SH-SY5Y (cell line): ENCODE results near the gene PLTP.

Experiments
- GATA2 ChIP-seq: IDR thresholded peaks from 2 replicates; pipeline ENCODE4 v1.6.1; 2011; ENCODE audit warnings: mild to moderate bottlenecking, low read depth, low read length
- GATA3 ChIP-seq: IDR thresholded peaks from 2 replicates; pipeline ENCODE4 v1.6.1; 2011; ENCODE audit warnings: low read depth, mild to moderate bottlenecking, low read length, moderate library complexity

Gene PLTP

DNA sequence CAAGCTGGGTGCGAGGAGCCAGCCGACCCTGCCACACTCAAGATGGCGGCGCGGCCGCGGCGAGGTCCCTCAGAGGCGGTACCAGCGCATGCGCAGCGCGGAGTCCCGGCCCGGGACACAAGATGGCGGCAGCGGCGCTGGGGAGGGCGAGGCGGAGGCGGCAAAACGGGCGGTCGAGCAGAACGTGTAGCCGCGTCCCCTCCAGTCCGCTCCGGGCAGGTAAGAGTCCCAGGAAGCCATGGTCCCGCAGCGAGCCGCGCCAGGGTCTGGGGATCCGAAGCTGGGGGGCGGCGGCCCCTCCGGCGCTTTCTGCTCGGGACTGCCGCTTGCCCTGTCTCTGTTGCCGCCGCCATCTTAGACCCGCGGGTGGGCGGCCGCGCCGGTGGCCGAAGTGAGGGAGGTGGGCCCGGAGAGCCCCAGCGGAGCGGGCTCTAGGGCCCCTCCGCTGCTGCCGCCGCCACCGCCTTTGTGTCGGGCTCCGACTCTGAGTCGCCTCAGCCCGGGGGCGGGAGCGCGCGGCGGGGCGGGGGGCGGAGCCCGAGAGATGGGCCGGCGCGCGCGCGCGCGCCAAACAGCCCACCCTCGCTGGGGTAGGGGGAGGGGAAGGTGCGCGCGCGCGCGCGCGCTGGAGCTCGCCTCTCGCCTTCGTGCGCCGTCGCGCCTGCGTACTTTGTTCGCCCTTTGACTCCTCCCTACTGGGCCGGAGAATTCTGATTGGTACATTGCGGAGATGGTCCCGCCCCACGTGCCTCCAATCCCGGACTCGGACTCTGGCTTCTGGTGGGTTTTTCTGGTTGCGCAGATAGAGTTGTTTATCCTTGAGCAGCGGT is 22.8 kb upstream of the PLTP start, which contains the start of gene PCIF1:
PCIF1 (plus strand) TSS at position 98 of the 830 bp plus-strand sequence. CDS start 4,317 bp downstream, outside the sequence.
- TF ChIP-seq GATA2, result 0 out of 2 replicates have a peak, but pooled peaks have one; percentile 5
- TF ChIP-seq GATA3, result no peak

DNA sequence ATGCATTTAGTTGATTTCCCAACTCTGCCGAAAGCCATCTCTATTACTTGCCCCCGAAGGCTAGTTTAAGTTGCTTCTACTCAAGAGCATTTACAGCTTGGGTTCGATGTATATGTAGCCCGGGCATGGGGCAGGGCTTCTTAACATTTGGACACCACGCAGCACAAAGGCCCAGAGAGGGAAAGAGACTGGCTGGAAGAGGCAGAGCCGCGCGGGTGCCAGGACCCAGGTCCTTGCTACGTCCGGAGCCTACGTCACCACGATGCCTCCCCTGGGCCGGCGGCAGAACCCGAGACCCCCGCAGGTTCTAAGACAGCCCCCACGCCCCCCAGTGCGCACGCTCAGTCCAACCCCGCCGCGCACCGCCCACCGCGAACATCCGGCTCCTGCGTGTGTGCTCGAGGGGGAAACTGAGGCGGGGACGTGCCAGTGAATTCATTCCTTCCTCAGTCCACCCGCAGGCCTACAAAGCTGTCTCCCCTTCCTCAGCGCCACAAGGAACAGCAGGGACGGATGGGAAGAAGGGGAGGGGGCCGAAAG is 22.2 kb upstream of the PLTP start:
- no peak for TF ChIP-seq GATA2
- no peak for TF ChIP-seq GATA3

DNA sequence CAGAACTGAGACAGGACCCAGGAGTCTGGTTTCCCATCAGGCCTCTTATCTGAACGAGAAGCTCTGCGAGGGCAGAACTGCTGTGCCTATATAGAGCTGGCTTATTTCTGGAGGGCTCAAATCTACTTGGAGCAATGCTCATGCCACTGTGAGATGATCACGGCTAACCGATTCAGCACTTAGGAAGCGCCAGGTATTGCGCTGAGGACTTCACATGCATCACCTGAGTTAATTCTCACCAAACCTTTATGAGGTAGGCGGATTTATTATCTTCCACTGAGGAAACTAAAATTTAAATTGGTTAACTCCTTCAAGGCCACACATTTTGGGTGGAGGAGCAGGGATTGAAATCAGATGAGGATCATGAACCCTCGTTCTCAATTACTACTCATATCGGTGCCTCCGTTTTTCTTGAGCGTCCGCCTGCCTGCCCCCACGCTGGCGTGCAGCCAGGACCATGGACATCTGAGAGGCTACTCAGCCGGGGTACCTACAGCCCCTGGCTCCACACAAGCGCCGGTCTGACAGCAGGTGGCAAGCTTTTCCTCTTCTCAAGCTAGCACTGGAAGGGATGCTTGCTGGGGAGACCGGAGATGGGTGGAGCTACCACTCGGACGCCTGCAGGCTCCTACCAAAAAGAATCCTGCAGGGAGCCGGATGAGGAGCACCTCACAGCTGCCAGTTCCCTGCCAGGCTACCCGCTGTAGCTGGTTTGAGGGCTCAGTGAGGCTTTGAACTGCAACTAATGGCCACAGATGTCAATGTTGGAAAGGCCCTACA is 21.5 kb upstream of the PLTP start:
- TF ChIP-seq GATA3, result no peak
- no peak for TF ChIP-seq GATA2

DNA sequence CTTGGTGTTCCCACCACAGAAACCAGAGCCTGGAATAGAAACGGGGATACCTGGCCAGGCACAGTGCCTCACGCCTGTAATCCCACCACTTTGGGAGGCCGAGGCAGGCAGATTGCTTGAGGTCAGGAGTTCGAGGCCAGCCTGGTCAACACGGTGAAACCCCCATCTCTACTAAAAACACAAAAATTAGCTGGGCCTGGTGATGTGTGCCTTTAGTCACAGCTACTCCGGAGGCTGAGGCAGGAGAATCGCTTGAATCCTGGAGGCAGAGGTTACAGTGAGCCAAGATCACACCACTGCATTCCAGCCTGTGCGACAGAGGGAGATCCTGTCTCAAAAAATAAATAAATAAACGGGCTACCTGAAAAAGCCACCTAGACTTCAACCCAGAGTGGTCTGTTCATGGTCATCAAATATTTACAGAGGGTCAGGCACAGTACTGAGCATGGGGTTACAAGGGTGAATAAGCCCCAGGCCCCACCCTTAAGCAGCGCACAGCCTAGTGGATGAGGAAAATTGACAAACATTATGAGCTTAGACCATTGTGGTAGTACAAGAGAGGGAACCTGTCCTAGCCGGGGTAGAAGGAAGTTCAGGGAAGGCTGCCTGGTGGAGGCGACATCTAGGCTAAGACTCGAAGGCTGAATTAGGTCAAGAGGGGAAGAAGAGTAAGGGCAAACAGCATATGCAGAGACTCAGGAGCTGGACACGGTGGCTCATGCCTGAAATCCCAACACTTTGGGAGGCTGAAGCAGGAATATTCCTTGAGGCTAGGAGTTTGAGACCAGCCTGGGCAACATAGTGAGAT is 15.3 kb upstream of the PLTP start:
- TF ChIP-seq GATA3, result no peak
- TF ChIP-seq GATA2, result no peak

DNA sequence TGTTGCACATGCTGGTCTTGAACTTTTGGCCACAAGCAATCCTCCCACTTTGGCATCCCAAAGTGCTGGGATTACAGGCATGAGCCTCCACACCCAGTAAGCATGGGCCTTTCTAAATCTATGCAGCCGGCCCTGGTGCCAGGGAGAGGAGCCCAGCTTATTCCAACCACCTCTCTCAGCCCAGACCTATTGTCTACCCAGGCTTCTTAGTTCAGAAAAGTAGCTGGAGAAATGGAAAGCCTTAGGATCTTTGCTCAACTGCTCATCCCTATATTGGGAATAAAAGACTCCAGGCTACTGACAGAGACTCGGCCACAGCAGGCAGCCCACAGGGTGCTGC is 14.7 kb upstream of the PLTP start:
- TF ChIP-seq GATA3 (no peak), GATA2 (no peak)

DNA sequence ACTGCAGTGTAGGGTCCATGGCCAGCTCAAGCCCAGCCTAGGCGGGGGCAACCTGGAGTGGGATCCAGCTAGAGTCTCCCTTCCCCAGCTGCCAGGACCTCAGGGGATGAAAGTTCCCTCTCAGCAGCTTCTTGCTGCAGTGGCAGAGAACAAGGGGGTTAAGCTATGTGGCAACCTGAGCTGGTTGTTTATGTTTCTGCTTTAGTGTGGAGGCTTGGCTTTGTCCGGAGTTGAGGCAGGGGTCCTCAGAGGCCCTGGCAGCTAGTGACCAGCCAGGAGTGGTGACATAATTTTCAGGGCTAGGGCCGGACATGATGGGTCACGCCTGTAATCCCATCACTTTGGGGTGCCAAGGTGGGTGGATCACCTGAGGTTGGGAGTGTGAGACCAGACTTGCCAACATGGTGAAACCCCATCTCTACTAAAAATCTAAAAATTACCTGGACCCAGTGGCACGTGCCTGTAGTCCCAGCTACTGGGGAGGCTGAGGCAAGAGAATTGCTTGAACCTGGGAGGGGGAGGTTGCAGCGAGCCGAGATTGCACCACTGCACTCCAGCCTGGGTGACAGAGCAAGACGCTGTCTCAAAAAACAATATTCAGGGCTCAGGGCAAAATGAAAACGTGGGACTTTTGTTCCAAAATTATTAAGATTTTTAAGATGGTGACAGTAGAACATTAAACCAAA is 14.0 kb upstream of the PLTP start:
- no peak for TF ChIP-seq GATA2
- TF ChIP-seq GATA3, result no peak

DNA sequence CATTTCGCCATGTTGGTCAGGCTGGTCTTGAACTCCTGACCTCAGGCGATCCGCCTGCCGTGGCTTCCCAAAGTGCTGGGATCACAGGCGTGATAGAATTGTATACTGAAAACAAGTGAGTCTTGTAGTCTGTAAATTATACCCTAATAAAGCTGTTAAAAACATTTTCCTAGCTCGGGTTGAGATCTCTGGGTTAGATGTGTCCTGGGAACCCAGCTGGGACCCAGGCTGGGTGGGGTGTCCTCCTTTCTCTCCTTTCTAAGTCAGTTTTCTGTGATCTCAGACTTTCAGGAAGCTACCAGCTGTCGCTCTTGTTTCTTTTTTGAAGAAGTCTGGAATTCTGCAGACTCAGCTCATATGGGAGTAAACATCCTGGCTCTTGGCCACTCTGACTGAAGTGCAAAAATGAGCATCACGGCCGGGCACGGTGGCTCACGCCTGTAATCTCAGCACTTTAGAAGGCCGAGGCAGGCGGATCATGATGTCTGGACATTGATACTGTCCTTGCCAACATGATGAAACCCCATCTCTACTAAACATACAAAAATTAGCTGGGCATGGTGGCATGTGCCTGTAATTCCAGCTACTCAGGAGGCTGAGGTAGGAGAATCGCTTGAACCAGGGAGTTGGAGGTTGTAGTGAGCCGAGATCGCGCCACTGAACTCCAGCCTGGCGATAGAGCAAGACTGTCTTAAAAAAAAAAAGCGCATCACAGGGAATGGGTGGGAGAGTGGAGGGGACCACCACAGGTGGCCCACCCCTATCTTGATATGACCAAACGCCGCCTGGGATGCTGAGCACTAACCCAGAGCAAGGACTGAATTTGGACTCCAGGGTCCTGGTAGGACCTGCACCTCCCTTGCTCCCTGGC is 12.7 kb upstream of the PLTP start:
- TF ChIP-seq GATA2 (no peak), GATA3 (no peak)

DNA sequence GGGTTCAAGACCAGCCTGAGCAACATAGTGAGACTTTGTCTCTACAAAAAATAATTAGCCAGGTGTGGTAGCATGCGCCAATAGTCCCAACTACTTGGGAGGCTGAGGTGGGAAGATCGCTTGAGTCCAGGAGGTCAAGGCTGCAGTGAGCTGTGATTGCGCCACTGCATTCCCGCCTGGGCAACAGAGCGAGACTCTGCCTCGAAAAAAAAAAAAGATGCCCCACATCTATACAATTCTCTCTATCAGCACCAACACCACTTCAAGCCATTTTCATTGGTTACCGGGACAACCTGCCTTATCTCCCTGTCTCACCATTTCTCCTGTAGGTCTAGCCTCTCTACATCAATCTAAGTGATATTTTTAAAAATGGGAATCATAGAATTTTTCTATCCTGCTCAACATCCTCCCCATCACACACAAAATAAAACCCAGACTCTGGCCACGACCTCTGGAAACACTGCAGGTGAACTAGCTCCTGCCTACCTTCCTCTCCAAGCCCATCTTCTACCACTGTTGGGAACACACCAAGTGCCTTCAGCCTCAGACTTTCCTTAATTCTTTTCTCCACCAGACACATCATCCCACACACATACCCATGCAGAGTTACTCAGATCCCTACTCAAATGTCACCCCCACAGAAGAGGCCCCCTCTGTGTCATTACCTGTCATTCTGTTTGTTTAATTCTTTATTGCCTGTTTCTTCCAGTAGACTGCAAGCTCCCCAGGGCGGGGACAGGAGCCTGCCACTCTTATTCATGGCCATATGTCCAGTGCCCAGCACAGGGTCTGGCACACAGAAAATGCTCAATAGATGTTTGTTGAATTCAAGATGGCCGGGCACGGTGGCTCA is 9.6 kb upstream of the PLTP start:
- TF ChIP-seq GATA2 (no peak), GATA3 (no peak)

DNA sequence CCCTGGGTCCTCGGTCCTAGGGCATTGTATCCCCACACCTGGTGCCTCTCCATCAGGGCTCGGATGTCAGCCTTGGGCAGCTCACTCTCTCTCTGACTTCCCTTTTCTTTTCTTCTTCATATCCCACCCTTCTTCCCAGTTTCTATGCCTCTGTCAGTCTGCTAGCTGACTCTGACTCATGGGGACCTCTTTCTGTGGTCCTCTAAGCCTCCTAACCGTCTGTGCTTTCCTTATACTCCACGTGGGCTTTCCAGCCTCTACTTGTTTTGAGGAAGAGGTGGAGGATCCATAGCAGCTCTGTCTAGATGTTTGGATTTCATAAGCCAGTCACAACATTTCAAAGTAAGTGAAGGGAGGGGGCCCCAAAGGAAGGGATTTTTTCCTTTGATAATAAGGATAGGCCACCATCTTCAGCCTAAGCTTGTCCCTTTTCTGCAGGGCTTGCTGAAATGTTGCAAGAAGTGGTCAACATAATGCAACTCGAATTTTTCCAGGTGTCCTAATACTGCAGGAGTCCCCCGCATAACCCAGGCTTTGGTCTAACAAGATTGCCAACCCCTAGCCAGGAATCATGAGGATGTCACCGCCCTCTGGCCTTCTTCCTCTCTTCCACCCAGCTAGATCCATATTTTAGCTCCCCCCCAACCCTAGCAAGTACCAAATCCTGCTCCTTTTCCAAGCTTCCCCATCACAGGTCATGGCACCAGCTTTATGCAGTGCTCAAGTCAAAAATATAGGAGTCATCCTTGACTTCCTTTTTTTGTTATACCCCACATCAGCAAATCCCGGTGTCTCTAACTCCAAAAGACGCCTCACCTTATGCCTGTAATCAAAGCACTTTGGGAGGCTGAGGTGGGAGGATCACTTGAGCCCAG is 8.7 kb upstream of the PLTP start:
- TF ChIP-seq GATA3 (no peak), GATA2 (no peak)

DNA sequence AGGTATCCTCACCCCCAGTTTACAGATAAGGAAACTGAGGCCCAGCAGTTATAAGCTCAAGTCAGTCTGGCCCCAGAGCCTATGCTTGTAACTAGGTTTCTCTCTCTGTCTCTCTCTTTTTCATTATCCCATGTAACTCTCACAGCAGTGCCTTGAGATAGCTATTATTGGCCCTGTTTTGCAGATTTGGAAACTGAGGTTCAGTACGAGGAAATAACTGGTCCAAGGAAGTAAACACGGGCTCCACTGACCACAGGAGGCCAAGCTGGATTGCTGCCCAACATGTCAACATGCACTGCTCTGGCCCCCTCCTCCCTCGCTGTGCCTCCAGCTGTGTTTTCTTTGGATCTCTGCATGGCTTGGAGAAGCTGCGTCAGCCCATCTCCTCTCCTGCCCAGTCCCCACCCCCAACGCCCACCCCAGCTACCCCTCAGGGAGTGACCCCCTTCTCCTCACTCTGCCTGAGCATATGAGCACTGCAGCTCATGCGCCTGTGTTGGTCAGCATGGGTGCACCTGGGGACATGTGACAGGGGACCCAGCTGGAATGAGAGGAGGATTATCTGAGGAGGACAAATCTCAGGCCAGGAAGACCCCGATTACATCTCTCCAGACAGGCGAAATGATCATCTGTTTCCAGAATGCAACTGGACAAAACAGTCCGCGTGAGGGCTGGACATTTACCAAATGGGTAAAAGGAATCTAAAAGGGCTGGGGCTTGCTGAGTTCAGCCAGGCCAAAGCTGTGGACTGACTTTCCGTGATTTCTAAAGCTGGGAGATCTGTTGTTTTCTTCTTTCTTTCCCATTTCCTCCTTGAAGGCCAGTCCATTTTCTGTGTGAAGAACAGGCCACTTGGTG is 7.8 kb upstream of the PLTP start:
- peak; percentile 65 for TF ChIP-seq GATA2
- no peak for TF ChIP-seq GATA3
